Femur (tissue), 1 donor: ENCODE measurements around the gene TGM3.

Source experiments
- DNase-seq: peaks from one replicate; pipeline ENCODE4 v3.0.0-alpha.2; 2017

The TGM3 gene

GRCh38 chr20:2285193-2285592 is 10.6 kb upstream of the TGM3 start:
- no peak for DNase-seq

- no peak for DNase-seq
Measured at GRCh38 chr20:2285613-2286012, 10.2 kb upstream of the TGM3 start.

- DNase-seq: no peak
Measured at GRCh38 chr20:2287504-2287903, 8.3 kb upstream of the TGM3 start.

GRCh38 chr20:2289475-2289874 is 6.3 kb upstream of the TGM3 start:
- DNase-seq: no peak

- no peak for DNase-seq
Measured at GRCh38 chr20:2290486-2290885, 5.3 kb upstream of the TGM3 start.

GRCh38 chr20:2292416-2293110 is 3.2 kb upstream of the TGM3 start:
- DNase-seq: peak; percentile 71

- no peak for DNase-seq
Measured at GRCh38 chr20:2293486-2293885, 2.3 kb upstream of the TGM3 start.

- DNase-seq: no peak
Measured at GRCh38 chr20:2293971-2294370, 1.8 kb upstream of the TGM3 start.

- no peak for DNase-seq
Measured at GRCh38 chr20:2295286-2295685, 515 bp upstream of the TGM3 start.

GRCh38 chr20:2296524-2297356 is 939 bp downstream of the TGM3 start:
- DNase-seq: no peak

GRCh38 chr20:2297357-2297728 is 1.5 kb downstream of the TGM3 start:
- DNase-seq: no peak

- no peak for DNase-seq
Measured at GRCh38 chr20:2298116-2298515, 2.3 kb downstream of the TGM3 start.

- DNase-seq: no peak
Measured at GRCh38 chr20:2298701-2299100, 2.9 kb downstream of the TGM3 start.

GRCh38 chr20:2299301-2299700 is 3.5 kb downstream of the TGM3 start:
- peak; percentile 48 for DNase-seq

GRCh38 chr20:2300002-2300401 is 4.2 kb downstream of the TGM3 start:
- DNase-seq: no peak

GRCh38 chr20:2300420-2300819 is 4.6 kb downstream of the TGM3 start:
- DNase-seq: no peak

GRCh38 chr20:2301164-2301622 is 5.4 kb downstream of the TGM3 start:
- peak; percentile 58 for DNase-seq

GRCh38 chr20:2302384-2303060 is 6.7 kb downstream of the TGM3 start:
- no peak for DNase-seq

GRCh38 chr20:2303673-2304072 is 7.9 kb downstream of the TGM3 start:
- DNase-seq: peak; percentile 37

GRCh38 chr20:2304180-2304579 is 8.4 kb downstream of the TGM3 start:
- no peak for DNase-seq

- no peak for DNase-seq
Measured at GRCh38 chr20:2305029-2305428, 9.2 kb downstream of the TGM3 start.

- no peak for DNase-seq
Measured at GRCh38 chr20:2305479-2305878, 9.7 kb downstream of the TGM3 start.

- no peak for DNase-seq
Measured at GRCh38 chr20:2305946-2306345, 10.1 kb downstream of the TGM3 start.

- DNase-seq: no peak
Measured at GRCh38 chr20:2307136-2307535, 11.3 kb downstream of the TGM3 start.
